Aorta (tissue), 5 donors: ENCODE results near the gene NMUR1. TPM values are rescaled to one million over a fixed set of nuclear protein-coding genes. Genes with fewer than 3 reads are reported as not detected.
"Not testable (repeated sequence)": the region's sequence is repeated elsewhere in the genome, so short reads cannot be mapped to it uniquely, and the experiment has no call there.

Source experiments
- ATAC-seq: fragments of 200-7000 bp; cut with Tn5 transposase; one replicate; pipeline ENCODE4 v1.9.1; 2022; ENCODE audit warnings: moderate library complexity; ENCODE audit not compliant: low FRiP score
- DNase-seq, 2 donors: peaks; one replicate each; pipeline ENCODE4 v3.0.0-alpha.2; 2020
- H3K27ac ChIP-seq, 2 donors: one replicate each; pipeline ENCODE4 v1.5.1; 2013; ENCODE audit warnings: low read length in 2 of 2, mild to moderate bottlenecking in 2 of 2, moderate library complexity in 2 of 2, control low read depth in 1 of 2, inconsistent platforms in 1 of 2, low read depth in 1 of 2
- H3K27me3 ChIP-seq, 2 donors: one replicate each; pipeline ENCODE4 v1.6.1; 2013; ENCODE audit warnings: control low read depth in 1 of 2, low read length in 1 of 2, mild to moderate bottlenecking in 1 of 2, moderate library complexity in 1 of 2; ENCODE audit not compliant: insufficient read depth in 2 of 2, control insufficient read depth in 1 of 2
- H3K36me3 ChIP-seq, 2 donors: one replicate each; pipeline ENCODE4 v1.6.1; 2013; ENCODE audit warnings: control low read depth in 1 of 2, low read length in 1 of 2, mild to moderate bottlenecking in 1 of 2; ENCODE audit not compliant: insufficient read depth in 2 of 2, control insufficient read depth in 1 of 2
- H3K4me1 ChIP-seq, 2 donors: one replicate each; pipeline ENCODE4 v1.6.1; 2013; ENCODE audit warnings: low read length in 2 of 2, control low read depth in 1 of 2, mild to moderate bottlenecking in 1 of 2, moderate library complexity in 1 of 2; ENCODE audit not compliant: insufficient read depth in 2 of 2, control insufficient read depth in 1 of 2
- H3K4me3 ChIP-seq, 2 donors: one replicate each; pipeline ENCODE4 v1.5.1; 2013; ENCODE audit warnings: low read length in 2 of 2, control low read depth in 1 of 2, mild to moderate bottlenecking in 1 of 2
- H3K9me3 ChIP-seq: one replicate; pipeline ENCODE4 v1.6.1; 2013; ENCODE audit warnings: mild to moderate bottlenecking, low read length; ENCODE audit not compliant: control insufficient read depth
- WGBS, 2 donors: extraction: QIAGEN DNeasy Blood & Tissue Kit; methylation state at CpG; one replicate each; pipeline ENCODE4 v1.1.7; 2013; 5-methylcytosine and 5-hydroxymethylcytosine counted together
- intact Hi-C, 2 donors: fragments of 100-400 bp; cut with DNase I; formaldehyde crosslinking; loops; one replicate each; pipeline versions ENCODE4 v1.14.2 to v1.15.0; 2022
- polyA plus RNA-seq, 2 donors: library from polyadenylated mRNA; stranded (reverse); fragments of 200-250 nt; gene quantifications; one replicate each; pipeline ENCODE4 v1.2.3, GENCODE V29; 2013
- total RNA-seq, 2 donors: library from RNA; stranded (reverse); fragmentation: NEBNext Ultra II Directional; extraction: Animal tissue kit (Norgen Biotek cat#: 25700); gene quantifications; one replicate each; pipeline ENCODE4 v1.2.1, GENCODE V29; 2021
- donor health status: healthy with polysubstance abuse.
- donor health status: Bipolar disorder and iron deficiency.
- donor health status: DM: no; HTN: no; CAD: no.
- donor health status: DM: no; HTN: no; CAD: no.
- donor health status: DM: yes; HTN: yes; CAD: no.

NMUR1 gene
- total and polyA plus RNA-seq, 4 donors = 0.15 to 2.1 (median 0.36) TPM; not detected in 1

DNA sequence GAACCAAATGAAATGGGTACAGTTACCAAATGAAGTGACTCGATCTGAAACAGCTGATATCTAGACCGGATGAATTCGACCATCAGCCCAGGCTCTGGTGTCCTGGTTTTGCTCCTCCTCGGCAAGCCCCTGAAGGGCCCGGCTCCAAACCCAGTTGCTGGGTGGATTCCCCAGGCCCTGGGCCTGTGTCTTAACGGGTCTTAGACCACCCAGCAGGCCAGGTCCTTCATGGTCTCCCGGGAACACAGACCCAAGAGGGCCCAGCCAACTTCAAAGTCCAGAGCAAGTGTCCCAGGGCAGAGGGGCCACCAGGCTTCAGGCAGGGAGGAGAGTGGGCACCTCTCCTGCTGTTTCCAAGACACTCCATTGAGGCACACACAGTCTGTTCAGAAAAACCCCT is 26.7 kb upstream of the NMUR1 start:
- Histone ChIP-seq H3K4me3 (no peak overlapping the region), H3K4me1 (no peaks in the 10 kb centered on the region), H3K27ac (no peak overlapping the region), H3K9me3 (no peaks in the 10 kb centered on the region), H3K27me3 (no peaks in the 10 kb centered on the region), H3K36me3 (no peaks in the 10 kb centered on the region)
- no peak for DNase-seq
- intact Hi-C loops = loop anchor here (1.0 to 5.0 kb wide), 4 partner anchors 26 to 75 kb away; partner anchors contain the start of gene NMUR1 (in 1 of the 2)
- ATAC-seq = no peak
- 90 to 91% methylated on average over 7 of the region's 7 CpGs for WGBS, 2 donors

DNA sequence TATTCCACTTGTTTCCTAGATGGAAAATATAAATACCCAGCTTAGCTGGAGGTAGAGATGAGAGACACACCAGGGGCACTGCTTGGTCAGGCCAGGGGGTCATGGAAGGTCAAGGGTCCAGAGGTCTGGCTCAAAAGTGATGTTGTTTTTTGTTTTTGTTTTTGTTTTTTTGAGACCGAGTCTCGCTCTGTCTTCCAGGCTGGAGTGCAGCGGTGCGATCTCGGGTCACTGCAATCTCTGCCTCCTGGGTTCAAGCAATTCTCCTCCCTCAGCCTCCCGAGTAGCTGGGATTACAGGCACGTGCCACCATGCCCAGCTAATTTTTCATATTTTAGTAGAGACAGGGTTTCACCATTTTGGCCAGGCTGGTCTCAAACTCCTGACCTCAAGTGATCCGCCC is 26.3 kb upstream of the NMUR1 start:
- not testable (repeated sequence) for H3K27ac ChIP-seq, H3K9me3 ChIP-seq, ATAC-seq, DNase-seq, H3K4me3 ChIP-seq, H3K36me3 ChIP-seq, H3K27me3 ChIP-seq, H3K4me1 ChIP-seq
- intact Hi-C loops = loop anchor here (2.0 to 5.0 kb wide), 3 partner anchors 26 to 74 kb away; partner anchors contain the start of gene NMUR1 (in 1 of the 2)
- 95 to 96% methylated on average over 8 of the region's 8 CpGs for WGBS, 2 donors

- Histone ChIP-seq H3K36me3 (no peaks in the 10 kb centered on the region), H3K4me1 (no peaks in the 10 kb centered on the region), H3K4me3 (no peak overlapping the region), H3K27ac (no peak overlapping the region), H3K9me3 (no peaks in the 10 kb centered on the region), H3K27me3 (no peaks in the 10 kb centered on the region)
- intact Hi-C loops = loop anchor here (5.0 kb wide), 2 partner anchors 38 to 73 kb away; no protein-coding TSS in a partner anchor
- DNase-seq (peak; percentile 72 to 84), ATAC-seq (peak; percentile 77)
- 76 to 80% methylated on average over 14 of the region's 14 CpGs for WGBS, 2 donors
Observed at GRCh38 chr2:231554748-231555545, 24.7 kb upstream of the NMUR1 start.

DNA sequence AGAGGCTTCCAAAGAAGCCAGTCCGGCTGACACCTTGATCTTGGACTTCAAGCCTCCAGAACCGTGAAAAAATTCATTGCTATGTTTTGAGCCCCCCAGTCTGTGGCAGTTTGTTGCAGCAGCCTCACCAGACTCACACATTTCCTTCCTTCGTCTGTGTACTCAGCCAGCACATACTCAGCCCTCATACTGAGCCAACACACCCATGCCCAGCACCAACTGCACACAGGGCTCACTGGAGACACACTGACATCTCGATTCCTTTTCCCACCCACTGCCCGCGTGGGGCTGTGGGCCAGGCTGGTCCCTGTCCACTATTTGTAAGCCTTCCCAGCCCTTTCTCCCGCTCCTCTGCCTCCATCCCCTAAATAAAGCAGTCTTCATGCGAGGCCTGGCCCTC is 24.1 kb upstream of the NMUR1 start:
- Histone ChIP-seq H3K27me3 (no peaks in the 10 kb centered on the region), H3K27ac (no peak overlapping the region), H3K9me3 (no peaks in the 10 kb centered on the region), H3K36me3 (no peaks in the 10 kb centered on the region), H3K4me1 (no peaks in the 10 kb centered on the region), H3K4me3 (no peak overlapping the region)
- intact Hi-C loops = no loop called here
- DNase-seq (no peak), ATAC-seq (no peak)
- 64 to 73% methylated on average over 8 of the region's 8 CpGs for WGBS, 2 donors

- ATAC-seq (no peak), DNase-seq (no peak)
- H3K27me3 ChIP-seq = no peaks in the 10 kb centered on the region
- intact Hi-C loops = no loop called here
- H3K36me3 ChIP-seq = no peaks in the 10 kb centered on the region
- no peak overlapping the region for H3K4me3 ChIP-seq
- H3K4me1 ChIP-seq = no peaks in the 10 kb centered on the region
- H3K27ac ChIP-seq = no peak overlapping the region
- no peaks in the 10 kb centered on the region for H3K9me3 ChIP-seq
Observed at GRCh38 chr2:231552752-231553151, 22.5 kb upstream of the NMUR1 start.

DNA sequence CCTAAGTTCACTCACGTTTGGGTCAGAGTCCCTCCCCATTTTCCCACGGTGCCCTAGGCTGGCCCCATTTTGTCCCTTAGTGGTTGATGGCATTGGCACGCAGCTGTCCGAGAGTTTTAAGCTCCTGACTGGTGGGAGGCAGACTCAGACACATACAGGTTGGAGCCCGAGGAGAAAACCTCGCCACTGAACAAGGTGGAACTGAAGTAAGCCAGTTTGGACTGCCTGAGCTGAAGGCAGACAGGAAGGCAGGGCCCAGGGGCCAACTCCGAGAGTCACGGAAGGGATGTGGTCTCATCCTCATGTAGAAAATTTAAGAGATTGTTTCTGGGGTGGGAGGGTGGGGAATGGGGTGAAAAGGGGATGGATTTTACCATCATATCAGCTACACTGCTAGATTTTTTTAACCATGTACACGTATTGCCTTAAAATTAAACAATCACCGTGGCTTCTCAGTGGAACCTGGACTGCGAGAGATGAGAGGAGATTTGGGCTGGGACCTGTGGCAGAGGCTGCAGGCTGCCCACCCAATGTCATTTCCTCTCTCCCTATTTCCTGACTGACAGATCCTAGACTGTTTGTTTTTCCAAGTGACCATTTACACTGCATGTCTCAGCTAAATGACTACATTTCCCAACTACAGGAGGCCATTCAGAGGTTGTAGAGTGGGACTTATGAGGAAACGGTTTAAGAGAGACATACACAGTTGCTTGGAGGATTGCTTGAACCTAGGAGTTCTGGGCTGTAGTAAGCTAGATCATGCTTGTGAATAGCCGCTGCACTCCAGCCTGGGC is 19.4 kb upstream of the NMUR1 start:
- intact Hi-C loops = no loop called here
- Histone ChIP-seq H3K4me1 (no peaks in the 10 kb centered on the region), H3K9me3 (no peaks in the 10 kb centered on the region), H3K4me3 (no peak overlapping the region), H3K27ac (no peak overlapping the region), H3K27me3 (no peaks in the 10 kb centered on the region), H3K36me3 (no peaks in the 10 kb centered on the region)
- 85 to 87% methylated on average over 13 of the region's 13 CpGs for WGBS, 2 donors
- ATAC-seq = no peak
- peak in 1 of 2 donors; percentile 32 for DNase-seq

GRCh38 chr2:231548752-231549151 is 18.5 kb upstream of the NMUR1 start:
- Histone ChIP-seq H3K27ac (no peak overlapping the region), H3K36me3 (no peaks in the 10 kb centered on the region), H3K4me1 (no peaks in the 10 kb centered on the region), H3K4me3 (no peak overlapping the region), H3K9me3 (no peaks in the 10 kb centered on the region), H3K27me3 (no peaks in the 10 kb centered on the region)
- 68 to 70% methylated on average over 3 of the region's 3 CpGs for WGBS, 2 donors
- ATAC-seq (no peak), DNase-seq (peak in 1 of 2 donors; percentile 14)
- intact Hi-C loops = no loop called here

DNA sequence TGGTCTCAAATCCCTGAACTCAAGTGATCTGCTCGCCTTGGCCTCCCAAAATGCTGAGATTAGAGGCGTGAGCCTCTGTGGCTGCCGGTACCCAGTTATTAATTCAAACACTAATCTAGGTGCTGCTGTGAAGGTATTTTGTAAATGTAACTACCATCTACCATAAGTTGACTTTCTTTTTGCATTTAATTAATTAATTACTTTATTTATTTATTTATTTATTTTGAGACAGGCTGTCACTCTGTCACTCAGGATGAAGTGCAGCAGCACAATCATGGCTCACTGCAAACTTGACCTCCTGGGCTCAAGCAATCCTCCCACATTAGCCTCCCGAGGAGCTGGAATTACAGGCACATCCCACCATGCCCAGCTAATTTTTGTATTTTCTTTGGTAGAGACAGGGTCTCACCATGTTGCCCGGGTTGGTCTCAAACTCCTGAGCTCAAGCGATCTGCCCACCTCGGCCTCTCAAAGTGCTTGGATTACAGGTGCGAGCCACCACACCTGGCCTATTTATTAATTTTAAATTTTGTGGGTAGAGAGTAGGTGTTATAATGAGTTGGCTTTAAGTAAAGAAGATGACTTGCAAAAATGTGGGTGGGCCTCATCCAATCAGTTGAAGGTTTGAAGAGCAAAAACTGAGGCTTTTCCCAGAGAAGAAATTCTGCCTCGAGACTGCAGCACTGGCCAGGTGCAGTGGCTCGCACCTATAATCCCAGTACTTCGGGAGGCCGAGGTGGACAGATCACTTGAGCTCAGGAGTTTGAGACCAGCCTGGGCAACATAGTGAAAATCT is 17.3 kb upstream of the NMUR1 start:
- no peak overlapping the region for H3K27ac ChIP-seq
- no peaks in the 10 kb centered on the region for H3K9me3 ChIP-seq
- H3K4me3 ChIP-seq = no peak overlapping the region
- intact Hi-C loops = no loop called here
- WGBS, 2 donors = 96 to 97% methylated on average over 12 of the region's 12 CpGs
- DNase-seq (peak in 1 of 2 donors; percentile 7), ATAC-seq (no peak)
- no peaks in the 10 kb centered on the region for H3K4me1 ChIP-seq
- no peaks in the 10 kb centered on the region for H3K27me3 ChIP-seq
- no peaks in the 10 kb centered on the region for H3K36me3 ChIP-seq
